MM.1S (cell line): ENCODE measurements around the gene SIGLEC11.

ENCODE experiments used
- CTCF ChIP-seq: fragments of 300-600 bp; sonication (generic); IDR thresholded peaks from 2 replicates; pipeline ENCODE4 v1.5.1; 2016; ENCODE audit warnings: antibody characterized with exemption, low read length, mixed read lengths
- EZH2 ChIP-seq: fragments of 300-600 bp; sonication (generic); optimal IDR thresholded peaks from 2 replicates; pipeline ENCODE3; 2017; ENCODE audit warnings: low read depth, mild to moderate bottlenecking, antibody characterized with exemption, low read length, mixed read lengths

- TF ChIP-seq EZH2: no peak
- TF ChIP-seq CTCF: no peak
Observed at GRCh38 chr19:49985871-49986270, 24.9 kb upstream of the SIGLEC11 start.
